ENCODE data around the gene REEP1.
"Not testable (repeated sequence)": the region's sequence is repeated elsewhere in the genome, so short reads cannot be mapped to it uniquely, and the experiment has no call there.

Gene REEP1

GRCh38 chr2:86221066-86221684, 116.3 kb downstream of the REEP1 start:
- DNase-seq, result peak in 1 of 2 experiments; percentile 7

GRCh38 chr2:86219896-86220295, 117.5 kb downstream of the REEP1 start:
- DNase-seq, result no peak

- no peak for DNase-seq
Observed at GRCh38 chr2:86218124-86218523, 119.3 kb downstream of the REEP1 start.

DNA sequence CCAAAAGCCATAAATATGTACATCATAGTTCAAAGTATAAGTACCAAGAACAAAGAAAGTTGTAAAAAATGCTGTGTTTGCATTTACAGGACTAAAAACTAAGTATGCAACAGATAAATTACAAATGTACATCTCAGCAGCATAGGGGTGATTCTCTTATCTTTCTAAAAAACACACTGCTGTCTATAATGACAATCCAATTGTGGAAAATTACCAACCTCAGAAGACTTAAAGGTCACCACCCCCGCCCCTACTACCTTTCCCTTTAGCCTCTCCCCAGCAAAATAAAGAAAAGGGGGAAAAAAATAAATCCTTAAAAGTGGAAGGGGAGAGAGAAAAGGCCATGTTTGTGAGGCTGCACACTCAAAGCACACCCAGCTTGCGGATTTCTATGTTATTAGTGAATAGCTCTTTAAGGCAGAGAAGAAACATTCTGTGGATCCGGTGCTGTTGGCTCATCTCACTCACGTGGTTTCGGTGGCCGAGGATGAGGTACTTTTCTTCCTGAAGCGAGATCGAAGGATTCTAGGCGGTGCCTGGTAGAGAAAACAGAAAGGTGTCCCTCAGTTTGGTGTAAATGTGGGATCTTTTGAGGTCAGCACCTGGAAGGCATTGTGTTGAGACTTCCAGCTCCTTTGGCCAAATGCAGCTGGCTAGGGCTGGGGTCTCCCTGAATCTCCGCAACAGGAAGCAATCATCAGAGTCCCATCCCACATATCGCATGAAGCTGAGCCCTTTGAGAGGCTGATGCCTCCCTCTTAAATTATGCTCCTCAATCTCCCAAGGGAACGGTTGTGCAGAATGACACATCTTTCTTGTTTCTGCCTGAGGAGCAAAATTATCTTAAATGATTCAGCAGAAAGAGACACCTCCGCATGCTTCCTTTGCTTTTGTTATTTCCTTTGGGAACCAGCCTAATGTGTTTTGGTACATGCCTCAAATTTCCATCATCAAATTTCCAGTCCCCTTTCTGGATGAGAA, 120.6 kb downstream of the REEP1 start:
- no peak for DNase-seq

DNA sequence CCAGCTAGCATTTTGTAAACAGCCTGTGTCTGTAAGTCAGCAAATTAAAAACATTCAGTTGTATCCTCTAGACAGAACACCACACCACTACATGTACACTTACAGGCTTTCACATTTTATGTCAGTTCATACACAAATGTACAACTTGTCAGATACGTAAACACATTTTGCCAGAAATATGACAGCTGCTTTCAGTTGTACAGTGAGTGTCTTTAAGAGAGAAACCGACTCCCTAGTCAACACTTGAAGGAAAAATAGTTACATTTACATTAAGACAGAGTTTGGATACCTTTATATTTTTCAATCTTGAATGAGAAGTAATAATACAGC, 123.0 kb downstream of the REEP1 start:
- no peak for DNase-seq

GRCh38 chr2:86213699-86214502, 123.5 kb downstream of the REEP1 start:
- no peak for DNase-seq

GRCh38 chr2:86213056-86213455, 124.4 kb downstream of the REEP1 start:
- DNase-seq, result no peak

DNA sequence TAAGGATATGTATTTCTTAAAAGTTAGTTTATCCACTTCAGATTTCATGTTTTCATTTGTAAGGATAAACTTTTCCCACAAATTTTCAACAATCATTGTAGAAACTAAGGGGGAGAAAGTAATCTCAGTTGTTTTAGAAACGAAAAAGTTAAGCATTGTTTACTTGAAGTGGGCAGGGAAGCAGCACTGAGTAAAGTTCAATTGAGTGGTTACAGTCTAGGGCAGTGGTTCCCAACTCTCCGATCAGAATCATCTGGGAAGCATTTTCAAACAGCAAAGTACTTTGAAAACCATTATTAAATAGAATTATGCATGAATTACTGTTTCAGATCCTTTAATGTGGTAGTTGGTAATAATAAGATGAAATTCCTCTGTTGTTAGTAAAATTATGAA, 125.6 kb downstream of the REEP1 start:
- no peak for DNase-seq

DNA sequence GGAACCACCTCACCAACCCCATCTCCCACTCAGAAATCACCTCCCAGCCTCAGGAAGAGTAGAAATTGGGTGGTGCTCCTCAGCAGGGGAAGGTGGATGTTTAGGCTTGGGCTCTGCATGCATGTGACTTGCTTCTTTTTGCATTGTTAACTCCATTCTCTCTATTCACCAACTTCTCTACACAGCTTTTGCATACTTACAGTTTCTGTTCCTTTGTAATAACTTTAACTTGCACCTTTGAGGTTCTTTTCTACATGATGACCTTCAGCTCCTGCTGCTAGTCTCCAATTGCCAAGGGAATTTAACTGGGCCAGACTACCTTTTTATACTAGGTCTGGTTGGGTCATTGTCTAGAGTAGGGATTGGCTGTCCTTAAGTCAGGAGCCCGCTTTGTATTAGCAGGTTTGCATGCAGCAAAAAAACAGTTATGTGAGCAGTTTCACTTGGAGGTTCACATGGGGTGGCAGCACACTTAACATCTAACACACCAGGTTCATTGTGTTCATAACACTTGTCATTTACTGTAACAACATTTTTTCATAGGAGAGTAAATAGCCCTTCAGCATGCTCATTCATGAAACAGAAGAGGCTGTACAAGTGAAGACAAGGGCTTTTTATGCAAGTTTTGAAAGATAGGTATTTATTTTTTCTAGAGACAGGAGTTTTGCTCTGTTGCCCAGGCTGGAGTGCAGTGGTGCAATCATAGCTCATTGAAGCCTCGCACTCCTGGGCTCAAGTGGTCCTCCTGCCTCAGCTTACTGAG, 126.2 kb downstream of the REEP1 start:
- no peak for DNase-seq

DNA sequence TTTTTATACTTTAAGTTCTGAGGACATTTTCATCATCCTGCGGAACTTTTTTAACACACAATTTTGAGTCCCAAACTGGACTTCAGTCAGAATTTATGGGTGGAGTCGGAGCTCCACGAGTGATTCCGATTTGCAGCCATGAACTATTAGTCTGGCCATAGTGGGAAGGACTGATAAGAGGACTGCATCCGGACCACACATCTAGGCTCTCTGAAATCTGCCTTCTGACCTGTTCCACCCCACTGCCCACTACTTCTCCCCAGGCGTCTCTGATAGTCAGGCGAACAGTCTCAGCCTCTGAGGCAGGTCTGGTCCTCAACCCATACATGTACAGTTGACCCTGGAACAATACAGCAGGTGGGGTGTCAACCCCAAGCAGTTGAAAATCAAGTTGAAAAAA, 133.0 kb downstream of the REEP1 start:
- DNase-seq, result no peak

GRCh38 chr2:86203614-86204013, 133.8 kb downstream of the REEP1 start:
- no peak for DNase-seq

DNA sequence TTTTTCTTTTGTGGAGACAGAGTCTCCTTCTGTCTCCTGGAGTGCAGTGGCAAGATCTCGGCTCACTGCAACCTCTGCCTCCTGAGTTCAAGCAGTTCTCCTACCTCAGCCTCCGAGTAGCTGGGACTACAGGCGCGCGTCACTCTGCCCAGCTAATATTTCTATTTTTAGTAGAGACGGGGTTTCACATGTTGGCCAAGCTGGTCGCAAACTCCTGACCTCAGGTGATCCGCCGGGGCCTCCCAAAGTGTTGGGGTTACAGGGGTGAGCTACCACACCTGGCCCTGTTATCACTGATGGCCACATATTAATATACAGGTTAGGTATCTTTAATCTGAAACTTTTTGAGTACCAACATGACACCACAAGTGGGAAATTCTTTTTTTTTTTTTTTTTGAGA, 134.7 kb downstream of the REEP1 start:
- no peak for DNase-seq

- no peak for DNase-seq
Observed at GRCh38 chr2:86202336-86202692, 135.1 kb downstream of the REEP1 start.

- no peak for DNase-seq
Observed at GRCh38 chr2:86201671-86202335, 135.6 kb downstream of the REEP1 start.

- not testable (repeated sequence) for DNase-seq
Observed at GRCh38 chr2:86200564-86200963, 136.9 kb downstream of the REEP1 start.

DNA sequence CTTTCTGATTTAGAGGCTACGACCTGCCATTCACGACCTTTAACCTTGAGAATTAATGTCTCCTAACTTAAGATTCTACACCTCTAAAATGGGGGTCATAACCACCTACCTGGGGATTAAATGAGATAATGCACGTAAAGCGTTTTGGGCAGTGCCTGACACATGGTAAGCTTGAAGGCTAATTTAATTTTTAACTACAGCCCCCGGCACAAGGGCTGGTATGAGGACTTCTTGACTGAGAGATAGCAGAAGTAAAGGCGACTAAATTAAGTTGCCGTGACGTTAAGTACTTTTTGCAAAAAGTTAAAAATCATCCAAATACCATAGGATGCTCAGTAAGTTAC, 137.6 kb downstream of the REEP1 start:
- no peak for DNase-seq

GRCh38 chr2:86195808-86196387, 141.5 kb downstream of the REEP1 start:
- no peak for DNase-seq

GRCh38 chr2:86195055-86195807, 142.2 kb downstream of the REEP1 start, which contains the start of gene IMMT:
Gene IMMT, minus strand, starts transcription at chr2:86195462. Its CDS starts 80 bp downstream, at chr2:86195382.
- peak; percentile 93 to 96 for DNase-seq

- DNase-seq, result no peak
Observed at GRCh38 chr2:86194751-86195054, 142.7 kb downstream of the REEP1 start.

DNA sequence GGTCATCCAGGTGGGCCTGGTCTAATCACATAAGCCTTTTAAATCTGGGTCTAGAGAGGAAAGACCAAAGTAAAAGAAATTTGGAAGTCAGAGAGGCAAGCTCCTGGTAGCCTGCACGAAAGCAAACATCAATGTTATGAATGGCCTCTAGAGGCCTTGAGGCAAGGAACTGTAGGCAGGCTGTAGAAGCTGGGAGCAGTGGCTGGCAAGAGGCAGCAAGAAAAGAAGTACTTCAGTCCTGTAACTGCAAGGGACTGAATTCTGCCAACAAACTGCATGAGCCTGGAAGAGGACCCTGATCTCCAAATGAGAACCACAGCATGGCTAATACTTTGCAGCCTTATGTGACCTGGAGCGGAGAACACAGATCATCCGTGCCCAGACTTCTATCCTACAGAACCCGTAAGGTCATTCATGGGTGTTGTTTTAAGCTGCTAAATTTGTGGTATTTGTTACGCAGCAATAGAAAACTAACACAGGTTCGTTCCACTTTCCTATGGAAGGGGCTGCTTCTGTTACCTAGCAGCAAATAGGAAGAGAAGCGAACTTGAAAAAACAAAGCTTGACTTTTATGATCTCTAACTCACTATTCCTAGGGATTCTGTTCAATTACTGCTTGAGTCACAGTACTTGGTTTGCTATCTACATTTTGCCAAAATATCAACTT, 143.4 kb downstream of the REEP1 start:
- no peak for DNase-seq
